Transverse colon (tissue), 4 donors: ENCODE data around the gene OR6C1. TPM values are rescaled to one million over a fixed set of nuclear protein-coding genes. Genes with fewer than 3 reads are reported as not detected.

Experiments
- DNase-seq: peaks from one replicate; pipeline ENCODE4 v3.0.0-alpha.2; 2019
- H3K27ac ChIP-seq, 4 donors: fragments of 200-600 bp; sonication (generic); 2 replicates each; pipeline ENCODE4 v1.5.1; 2016 to 2018; ENCODE audit warnings: inconsistent platforms in 4 of 4
- H3K27me3 ChIP-seq: fragments of 200-600 bp; sonication (generic); 2 replicates; pipeline ENCODE4 v1.5.1; 2017; ENCODE audit warnings: inconsistent platforms
- H3K36me3 ChIP-seq, 4 donors: fragments of 200-600 bp; sonication (generic); 2 replicates each; pipeline ENCODE4 v1.5.1; 2017 to 2019; ENCODE audit warnings: inconsistent platforms in 4 of 4
- H3K4me1 ChIP-seq, 4 donors: fragments of 200-600 bp; sonication (generic); 2 replicates each; pipeline ENCODE4 v1.5.1; 2017 to 2020; ENCODE audit warnings: inconsistent platforms in 4 of 4
- H3K4me3 ChIP-seq, 4 donors: fragments of 200-600 bp; sonication (generic); 1 replicate in 1 of 4; 2 replicates in 3 of 4; pipeline versions ENCODE4 v1.5.1 to v1.6.1; 2017 to 2019; ENCODE audit warnings: inconsistent platforms in 4 of 4
- H3K9me3 ChIP-seq, 2 donors: fragments of 200-600 bp; sonication (generic); 2 replicates each; pipeline ENCODE4 v1.5.1; 2017 to 2019; ENCODE audit warnings: inconsistent platforms in 2 of 2
- CTCF ChIP-seq, 5 experiments: fragments of 200-600 bp in 3 of 5; fragments of 450-650 bp in 2 of 5; sonication (generic) in 3 of 5; IDR thresholded peaks; 1 replicate in 2 of 5; 2 replicates in 3 of 5; pipeline ENCODE4 v1.5.1; 2016 to 2017; ENCODE audit warnings: antibody characterized with exemption in 5 of 5, inconsistent platforms in 3 of 5, mild to moderate bottlenecking in 2 of 5, moderate library complexity in 1 of 5
- EP300 ChIP-seq: sonication (generic); formaldehyde crosslinking; IDR thresholded peaks from one replicate; pipeline ENCODE4 v1.6.1; 2017; ENCODE audit warnings: antibody characterized with exemption, low read depth
- POLR2A ChIP-seq: fragments of 450-650 bp; IDR thresholded peaks from one replicate; pipeline ENCODE4 v1.6.1; 2016; ENCODE audit warnings: antibody characterized with exemption, mild to moderate bottlenecking, moderate library complexity
- POLR2AphosphoS5 ChIP-seq, 3 donors: sonication (generic); formaldehyde crosslinking; IDR thresholded peaks; one replicate each; pipeline ENCODE4 v1.6.1; 2016; ENCODE audit warnings: antibody characterized with exemption in 3 of 3
- WGBS, 2 donors: methylation state at CpG; one replicate each; pipeline ENCODE4 v1.1.5; 2018; ENCODE audit warnings: low coverage in 1 of 2; 5-methylcytosine and 5-hydroxymethylcytosine counted together
- in situ Hi-C, 4 donors: fragments of 200-750 bp; cut with MboI; loops; one replicate each; pipeline versions ENCODE4 v1.15.0 to v1.15.1; 2017; ENCODE audit warnings: low sequenced_read_pairs in 3 of 4, low pct_ligation_motif_present in 1 of 4, low pct_unique_long_range_greater_than_20kb in 1 of 4
- intact Hi-C: fragments of 100-400 bp; cut with DNase I; formaldehyde crosslinking; loops from one replicate; pipeline ENCODE4 v1.15.1; 2023; ENCODE audit warnings: low total_unique reads
- total RNA-seq, 4 donors: library from RNA; depleted of rRNA; stranded (reverse); fragments of >200 nt; gene quantifications; one replicate each; pipeline ENCODE4 v1.1.0, GENCODE V29; 2016

Gene OR6C1
- not detected for total RNA-seq

- H3K27me3 ChIP-seq: no peaks in the 10 kb centered on the region
Observed at GRCh38 chr12:55314043-55314442, at the start of gene OR6C1. Gene OR6C1 (plus strand): TSS chr12:55314343. CDS start chr12:55320600, 6,257 bp downstream.

GRCh38 chr12:55280991-55281390 is 33.2 kb upstream of the OR6C1 start:
- Histone ChIP-seq H3K36me3 (no peaks in the 10 kb centered on the region), H3K4me3 (no peak overlapping the region), H3K9me3 (no peaks in the 10 kb centered on the region), H3K4me1 (no peaks in the 10 kb centered on the region), H3K27me3 (no peaks in the 10 kb centered on the region), H3K27ac (no peak overlapping the region)
- 43 to 63% methylated on average over 2 of the region's 2 CpGs for WGBS, 2 donors
- intact Hi-C loops: no loop called here
- in situ Hi-C loops: no loop called here
- DNase-seq: no peak
- TF ChIP-seq POLR2AphosphoS5 (IDR thresholded peaks at IDR 0.05): no peak
- no peak for TF ChIP-seq POLR2A
- TF ChIP-seq CTCF (IDR thresholded peaks at IDR 0.05): no peak
- TF ChIP-seq EP300: no peak

More at GRCh38 chr12:55314043-55314442, at the start of gene OR6C1:
- in situ Hi-C loops: no loop called here
- intact Hi-C loops: no loop called here
- H3K27ac ChIP-seq: no peak within 1 kb of the TSS
- no peak for TF ChIP-seq POLR2A
- no peak for TF ChIP-seq CTCF (IDR thresholded peaks at IDR 0.05)
- no peak for TF ChIP-seq EP300
- TF ChIP-seq POLR2AphosphoS5 (IDR thresholded peaks at IDR 0.05): no peak
- 72 to 73% methylated on average over 2 of the region's 2 CpGs for WGBS, 2 donors
- no peak for DNase-seq
- H3K9me3 ChIP-seq: no peaks in the 10 kb centered on the region
- H3K4me3 ChIP-seq: no peak within 1 kb of the TSS
- H3K4me1 ChIP-seq: no peaks in the 10 kb centered on the region
- no peaks in the 10 kb centered on the region for H3K36me3 ChIP-seq

- TF ChIP-seq EP300 (no peak), POLR2A (no peak), CTCF (IDR thresholded peaks at IDR 0.05) (no peak), POLR2AphosphoS5 (IDR thresholded peaks at IDR 0.05) (no peak)
- Histone ChIP-seq H3K4me1 (no peaks in the 10 kb centered on the region), H3K27me3 (no peaks in the 10 kb centered on the region), H3K36me3 (no peaks in the 10 kb centered on the region), H3K4me3 (no peak overlapping the region), H3K27ac (no peak overlapping the region), H3K9me3 (no peaks in the 10 kb centered on the region)
- in situ Hi-C loops: no loop called here
- WGBS, 2 donors: 40 to 44% methylated on average over 2 of the region's 2 CpGs
- no peak for DNase-seq
- intact Hi-C loops: loop anchor here (1.0 kb wide), 1 partner anchor 8 kb away; no protein-coding TSS in a partner anchor
Observed at GRCh38 chr12:55289999-55290398, 24.1 kb upstream of the OR6C1 start.

- H3K27ac ChIP-seq: no peak within 1 kb of the TSS
- no peaks in the 10 kb centered on the region for H3K27me3 ChIP-seq
- no peak for DNase-seq
- no peaks in the 10 kb centered on the region for H3K9me3 ChIP-seq
- no peaks in the 10 kb centered on the region for H3K36me3 ChIP-seq
- H3K4me3 ChIP-seq: no peak within 1 kb of the TSS
- intact Hi-C loops (no loop called here), in situ Hi-C loops (no loop called here)
- no peak for TF ChIP-seq POLR2A
- no peak for TF ChIP-seq CTCF (IDR thresholded peaks at IDR 0.05)
- TF ChIP-seq EP300: no peak
- no peak for TF ChIP-seq POLR2AphosphoS5 (IDR thresholded peaks at IDR 0.05)
- H3K4me1 ChIP-seq: no peaks in the 10 kb centered on the region
- 35 to 54% methylated on average over 2 of the region's 2 CpGs for WGBS, 2 donors
Observed at GRCh38 chr12:55296469-55296868, 17.7 kb upstream of the OR6C1 start, which contains the start of gene OR6C6. Gene OR6C6 (minus strand): TSS chr12:55296569. CDS start chr12:55295232, 1,337 bp downstream.
